Liver (tissue), 9 donors: ENCODE data around the gene NQO2. TPM values are rescaled to one million over a fixed set of nuclear protein-coding genes. Genes with fewer than 3 reads are reported as not detected.
"Not testable (repeated sequence)": the region's sequence is repeated elsewhere in the genome, so short reads cannot be mapped to it uniquely, and the experiment has no call there.

Source experiments
- DNase-seq: peaks from one replicate; pipeline ENCODE4 v3.0.0-alpha.2; 2017; ENCODE audit warnings: low spot score
- H3K27ac ChIP-seq, 2 donors: one replicate each; pipeline ENCODE4 v1.7.0; 2013; ENCODE audit warnings: inconsistent platforms in 2 of 2, low read length in 2 of 2, control low read depth in 1 of 2, low read depth in 1 of 2, mild to moderate bottlenecking in 1 of 2
- H3K27me3 ChIP-seq, 4 donors: one replicate each; pipeline versions ENCODE4 v1.6.1 to v1.7.0; 2013; ENCODE audit warnings: low read length in 3 of 4, inconsistent platforms in 1 of 4, mild to moderate bottlenecking in 1 of 4, moderate library complexity in 1 of 4; ENCODE audit not compliant: control insufficient read depth in 4 of 4, insufficient read depth in 4 of 4
- H3K36me3 ChIP-seq, 4 donors: one replicate each; pipeline versions ENCODE4 v1.6.1 to v1.7.0; 2013; ENCODE audit warnings: low read length in 3 of 4, mild to moderate bottlenecking in 3 of 4, low read depth in 1 of 4, moderate library complexity in 1 of 4; ENCODE audit not compliant: control insufficient read depth in 4 of 4, insufficient read depth in 3 of 4
- H3K4me1 ChIP-seq, 4 donors: one replicate each; pipeline versions ENCODE4 v1.6.1 to v1.7.0; 2013; ENCODE audit warnings: low read length in 3 of 4, mild to moderate bottlenecking in 3 of 4, moderate library complexity in 1 of 4; ENCODE audit not compliant: control insufficient read depth in 4 of 4, insufficient read depth in 4 of 4
- H3K4me3 ChIP-seq, 3 donors: one replicate each; pipeline versions ENCODE4 v1.6.1 to v1.7.0; 2013; ENCODE audit warnings: low read length in 3 of 3, control low read depth in 1 of 3, low read depth in 1 of 3, mild to moderate bottlenecking in 1 of 3
- H3K9ac ChIP-seq, 2 donors: one replicate each; pipeline ENCODE4 v1.7.0; 2013; ENCODE audit warnings: low read length in 2 of 2, mild to moderate bottlenecking in 2 of 2, moderate library complexity in 2 of 2, control low read depth in 1 of 2, low read depth in 1 of 2
- H3K9me3 ChIP-seq, 4 donors: one replicate each; pipeline versions ENCODE4 v1.6.1 to v1.7.0; 2013; ENCODE audit warnings: low read length in 3 of 4; ENCODE audit not compliant: control insufficient read depth in 4 of 4
- ATF3 ChIP-seq: IDR thresholded peaks from 2 replicates; pipeline ENCODE4 v1.6.1; 2016; ENCODE audit warnings: antibody characterized with exemption
- EGR1 ChIP-seq, 2 donors: IDR thresholded peaks; 2 replicates each; pipeline ENCODE4 v1.6.1; 2016 to 2018; ENCODE audit warnings: antibody characterized with exemption in 2 of 2, low read depth in 2 of 2
- FOXA1 ChIP-seq: IDR thresholded peaks from 2 replicates; pipeline ENCODE4 v1.6.1; 2016; ENCODE audit warnings: antibody characterized with exemption
- FOXA2 ChIP-seq: IDR thresholded peaks from 2 replicates; pipeline ENCODE4 v1.6.1; 2016; ENCODE audit warnings: antibody characterized with exemption
- GABPA ChIP-seq, 2 donors: IDR thresholded peaks in 1 of 2; conservative IDR thresholded peaks in 1 of 2; 2 replicates each; pipeline ENCODE4 v1.6.1; 2016; ENCODE audit warnings: antibody characterized with exemption in 2 of 2, mild to moderate bottlenecking in 1 of 2, moderate library complexity in 1 of 2
- HNF4A ChIP-seq, 2 donors: conservative IDR thresholded peaks; 2 replicates each; pipeline ENCODE4 v1.6.1; 2016; ENCODE audit warnings: antibody characterized with exemption in 2 of 2, mild to moderate bottlenecking in 2 of 2
- HNF4G ChIP-seq: IDR thresholded peaks from 2 replicates; pipeline ENCODE4 v1.6.1; 2016; ENCODE audit warnings: antibody characterized with exemption
- JUND ChIP-seq, 2 donors: IDR thresholded peaks; 2 replicates each; pipeline ENCODE4 v1.6.1; 2016; ENCODE audit warnings: antibody characterized with exemption in 2 of 2
- NR2F2 ChIP-seq: IDR thresholded peaks from 2 replicates; pipeline ENCODE4 v1.6.1; 2016; ENCODE audit warnings: antibody characterized with exemption
- RAD21 ChIP-seq, 2 donors: IDR thresholded peaks; 2 replicates each; pipeline ENCODE4 v1.6.1; 2016; ENCODE audit warnings: antibody characterized with exemption in 2 of 2, mild to moderate bottlenecking in 2 of 2
- REST ChIP-seq: IDR thresholded peaks from 2 replicates; pipeline ENCODE4 v1.6.1; 2016; ENCODE audit warnings: antibody characterized with exemption, mild to moderate bottlenecking
- RXRA ChIP-seq, 2 donors: IDR thresholded peaks; 2 replicates each; pipeline ENCODE4 v1.6.1; 2017 to 2018; ENCODE audit warnings: antibody characterized with exemption in 2 of 2, mild to moderate bottlenecking in 1 of 2
- SP1 ChIP-seq: IDR thresholded peaks from 2 replicates; pipeline ENCODE4 v1.6.1; 2018; ENCODE audit warnings: antibody characterized with exemption, mild to moderate bottlenecking
- TAF1 ChIP-seq: conservative IDR thresholded peaks from 2 replicates; pipeline ENCODE4 v1.6.1; 2016; ENCODE audit warnings: antibody characterized with exemption, mild to moderate bottlenecking
- YY1 ChIP-seq: IDR thresholded peaks from 2 replicates; pipeline ENCODE4 v1.6.1; 2016; ENCODE audit warnings: antibody characterized with exemption, mild to moderate bottlenecking
- WGBS: extraction: QIAGEN DNeasy Blood & Tissue Kit; methylation state at CpG from one replicate; pipeline ENCODE4 v1.1.7; 2013; 5-methylcytosine and 5-hydroxymethylcytosine counted together
- polyA plus RNA-seq, 2 donors: library from polyadenylated mRNA; stranded (reverse) in 1 of 2; unstranded in 1 of 2; fragments of 200-250 nt in 1 of 2; fragments of >200 nt in 1 of 2; fragmentation: Nextera tagmentation in 1 of 2; extraction: Ambion mirVana in 1 of 2; gene quantifications; one replicate each; pipeline versions ENCODE4 v1.2.1 to v1.2.3, GENCODE V29; 2013 to 2015
- total RNA-seq, 2 donors: library from RNA; depleted of rRNA; stranded (reverse); fragments of >200 nt; gene quantifications; one replicate each; pipeline ENCODE4 v1.2.3, GENCODE V29; 2014
- TF ChIP-seq, protein P1 (sequence below): IDR thresholded peaks from 2 replicates; pipeline ENCODE4 v1.6.1; 2016; ENCODE audit warnings: antibody characterized with exemption
- TF ChIP-seq, protein P2 (sequence below): fragments of 150-350 bp; IDR thresholded peaks from 2 replicates; pipeline ENCODE4 v1.5.1; 2017; ENCODE audit warnings: improper control_type of control experiment, low read depth, low read length; ENCODE audit not compliant: missing input control
- TF ChIP-seq, protein P3 (sequence below): IDR thresholded peaks from 2 replicates; pipeline ENCODE4 v1.6.1; 2016; ENCODE audit warnings: antibody characterized with exemption
- donor health status: healthy.
- donor health status: healthy.
- donor health status: healthy.
- donor health status: healthy.
- donor health status: healthy.

NQO2 gene
- total and polyA plus RNA-seq, 4 donors, result 11.5 to 127 (median 92.7) TPM

DNA sequence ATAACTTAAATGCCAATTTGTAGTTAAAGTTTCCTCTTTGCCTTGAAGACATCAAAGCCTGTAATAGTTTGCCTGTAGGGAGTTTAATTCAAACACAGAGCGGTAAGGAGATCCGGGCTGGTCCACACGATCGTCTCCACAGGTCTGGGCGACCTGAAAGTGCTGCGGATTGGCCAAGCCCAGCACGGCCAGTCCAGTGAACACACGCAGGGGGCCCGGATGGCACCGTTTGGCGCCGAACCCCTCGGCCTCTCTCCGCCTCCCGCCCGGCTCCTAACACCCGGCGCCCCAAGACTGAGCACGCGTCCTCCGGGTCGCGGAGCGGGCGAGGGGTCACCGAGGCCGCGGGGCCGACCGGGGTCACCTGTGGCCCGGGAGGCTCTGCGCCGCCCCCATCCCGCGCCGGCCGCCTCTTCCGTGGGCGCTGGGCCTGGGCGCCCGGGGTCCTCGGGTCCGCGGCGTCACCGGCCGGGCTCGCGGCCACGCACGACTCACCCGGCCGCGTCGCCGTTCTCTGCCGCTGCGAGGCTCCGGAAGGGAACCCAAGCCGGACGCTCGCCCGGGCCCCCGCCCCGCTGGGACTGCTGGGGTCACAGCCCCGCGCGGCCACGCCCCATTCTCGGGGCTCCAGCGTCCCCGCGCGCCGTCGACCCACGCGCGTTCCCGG is 28.8 kb upstream of the NQO2 start:
- TF ChIP-seq, protein P1, sequence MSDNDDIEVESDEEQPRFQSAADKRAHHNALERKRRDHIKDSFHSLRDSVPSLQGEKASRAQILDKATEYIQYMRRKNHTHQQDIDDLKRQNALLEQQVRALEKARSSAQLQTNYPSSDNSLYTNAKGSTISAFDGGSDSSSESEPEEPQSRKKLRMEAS, result no peak
- no peak for TF ChIP-seq HNF4A (conservative IDR thresholded peaks at IDR 0.05)
- TF ChIP-seq FOXA2, result no peak
- TF ChIP-seq JUND (IDR thresholded peaks at IDR 0.05), result no peak
- TF ChIP-seq FOXA1, result no peak
- no peak for TF ChIP-seq RXRA (IDR thresholded peaks at IDR 0.05)
- TF ChIP-seq GABPA (IDR thresholded peaks at IDR 0.05 in 1 of 2, conservative IDR thresholded peaks at IDR 0.05 in 1 of 2), result no peak
- TF ChIP-seq YY1, result no peak
- peak overlapping the region; percentile 92 to 95 for H3K27ac ChIP-seq
- peaks cover 3 to 19% (median 7%) of the 10 kb centered on the region in 4 donors for H3K4me1 ChIP-seq
- H3K9me3 ChIP-seq, result no peaks in the 10 kb centered on the region
- H3K9ac ChIP-seq, result peak overlapping the region; percentile 12 to 54
- DNase-seq, result peak; percentile 64
- H3K4me3 ChIP-seq, result peak overlapping the region; percentile 54 to 98 (median 71)
- under 1% methylated on average over 80 of the region's 80 CpGs for WGBS
- H3K27me3 ChIP-seq, result no peaks in the 10 kb centered on the region
- no peaks in the 10 kb centered on the region for H3K36me3 ChIP-seq

GRCh38 chr6:2971420-2972218 is 28.1 kb upstream of the NQO2 start, which contains the start of gene SERPINB6:
SERPINB6 (minus strand) TSS chr6:2971567; CDS start chr6:2959332, 12,235 bp downstream.
- Histone ChIP-seq H3K4me1 (peaks cover 3 to 19% (median 7%) of the 10 kb centered on the region in 4 donors), H3K27ac (peak within 1 kb of the TSS; percentile 92 to 95), H3K9me3 (no peaks in the 10 kb centered on the region), H3K9ac (peak within 1 kb of the TSS; percentile 54 to 60), H3K4me3 (peak within 1 kb of the TSS; percentile 69 to 98 (median 71)), H3K36me3 (no peaks in the 10 kb centered on the region), H3K27me3 (no peaks in the 10 kb centered on the region)
- DNase-seq, result peak; percentile 71
- peak; percentile 46 for TF ChIP-seq HNF4G
- TF ChIP-seq YY1, result no peak
- TF ChIP-seq SP1, result peak; percentile 42
- no peak for TF ChIP-seq FOXA1
- TF ChIP-seq NR2F2, result peak; percentile 70
- TF ChIP-seq, protein P2, sequence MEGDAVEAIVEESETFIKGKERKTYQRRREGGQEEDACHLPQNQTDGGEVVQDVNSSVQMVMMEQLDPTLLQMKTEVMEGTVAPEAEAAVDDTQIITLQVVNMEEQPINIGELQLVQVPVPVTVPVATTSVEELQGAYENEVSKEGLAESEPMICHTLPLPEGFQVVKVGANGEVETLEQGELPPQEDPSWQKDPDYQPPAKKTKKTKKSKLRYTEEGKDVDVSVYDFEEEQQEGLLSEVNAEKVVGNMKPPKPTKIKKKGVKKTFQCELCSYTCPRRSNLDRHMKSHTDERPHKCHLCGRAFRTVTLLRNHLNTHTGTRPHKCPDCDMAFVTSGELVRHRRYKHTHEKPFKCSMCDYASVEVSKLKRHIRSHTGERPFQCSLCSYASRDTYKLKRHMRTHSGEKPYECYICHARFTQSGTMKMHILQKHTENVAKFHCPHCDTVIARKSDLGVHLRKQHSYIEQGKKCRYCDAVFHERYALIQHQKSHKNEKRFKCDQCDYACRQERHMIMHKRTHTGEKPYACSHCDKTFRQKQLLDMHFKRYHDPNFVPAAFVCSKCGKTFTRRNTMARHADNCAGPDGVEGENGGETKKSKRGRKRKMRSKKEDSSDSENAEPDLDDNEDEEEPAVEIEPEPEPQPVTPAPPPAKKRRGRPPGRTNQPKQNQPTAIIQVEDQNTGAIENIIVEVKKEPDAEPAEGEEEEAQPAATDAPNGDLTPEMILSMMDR, result no peak
- TF ChIP-seq, protein P1, result peak; percentile 49
- peak; percentile 64 for TF ChIP-seq TAF1
- TF ChIP-seq HNF4A (conservative IDR thresholded peaks at IDR 0.05), result peak in 1 of 2 donors; percentile 45
- no peak for TF ChIP-seq JUND (IDR thresholded peaks at IDR 0.05)
- no peak for TF ChIP-seq GABPA (IDR thresholded peaks at IDR 0.05 in 1 of 2, conservative IDR thresholded peaks at IDR 0.05 in 1 of 2)
- no peak for TF ChIP-seq FOXA2
- TF ChIP-seq, protein P3, sequence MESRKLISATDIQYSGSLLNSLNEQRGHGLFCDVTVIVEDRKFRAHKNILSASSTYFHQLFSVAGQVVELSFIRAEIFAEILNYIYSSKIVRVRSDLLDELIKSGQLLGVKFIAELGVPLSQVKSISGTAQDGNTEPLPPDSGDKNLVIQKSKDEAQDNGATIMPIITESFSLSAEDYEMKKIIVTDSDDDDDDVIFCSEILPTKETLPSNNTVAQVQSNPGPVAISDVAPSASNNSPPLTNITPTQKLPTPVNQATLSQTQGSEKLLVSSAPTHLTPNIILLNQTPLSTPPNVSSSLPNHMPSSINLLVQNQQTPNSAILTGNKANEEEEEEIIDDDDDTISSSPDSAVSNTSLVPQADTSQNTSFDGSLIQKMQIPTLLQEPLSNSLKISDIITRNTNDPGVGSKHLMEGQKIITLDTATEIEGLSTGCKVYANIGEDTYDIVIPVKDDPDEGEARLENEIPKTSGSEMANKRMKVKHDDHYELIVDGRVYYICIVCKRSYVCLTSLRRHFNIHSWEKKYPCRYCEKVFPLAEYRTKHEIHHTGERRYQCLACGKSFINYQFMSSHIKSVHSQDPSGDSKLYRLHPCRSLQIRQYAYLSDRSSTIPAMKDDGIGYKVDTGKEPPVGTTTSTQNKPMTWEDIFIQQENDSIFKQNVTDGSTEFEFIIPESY, result no peak
- TF ChIP-seq RAD21 (IDR thresholded peaks at IDR 0.05), result peak in 1 of 2 donors; percentile 19
- no peak for TF ChIP-seq EGR1 (IDR thresholded peaks at IDR 0.05; ENCODE audit: low read depth in 2 of 2)
- TF ChIP-seq RXRA (IDR thresholded peaks at IDR 0.05), result peak; percentile 41 to 51
- TF ChIP-seq ATF3, result peak; percentile 45
- no peak for TF ChIP-seq REST
- WGBS, result 5% methylated on average over 63 of the region's 63 CpGs

DNA sequence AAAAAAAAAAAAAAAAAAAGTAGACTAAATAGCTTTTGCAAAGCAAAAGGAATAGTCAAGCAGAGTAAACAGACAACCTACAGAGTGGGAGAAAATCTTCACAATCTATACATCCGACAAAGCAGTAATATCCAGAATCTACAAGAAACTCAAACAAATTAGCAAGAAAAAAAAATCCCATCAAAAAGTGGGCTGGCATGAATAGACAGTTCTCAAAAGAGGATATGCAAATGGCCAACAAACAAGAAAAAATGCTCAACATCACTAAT is 27.5 kb upstream of the NQO2 start:
- H3K9ac ChIP-seq, result peak overlapping the region in 1 of 2 donors; percentile 26
- peaks cover 3 to 19% (median 7%) of the 10 kb centered on the region in 4 donors for H3K4me1 ChIP-seq
- H3K4me3 ChIP-seq, result peak overlapping the region in 2 of 3 donors; percentile 71 to 98
- H3K36me3 ChIP-seq, DNase-seq, H3K27me3 ChIP-seq, H3K9me3 ChIP-seq: not testable (repeated sequence)
- H3K27ac ChIP-seq, result peak overlapping the region; percentile 92 to 95
- 74% methylated on average over 1 of the region's 1 CpG for WGBS
